Fibroblast of lung (primary cell): ENCODE measurements around the gene FBXO47. TPM values are rescaled to one million over a fixed set of nuclear protein-coding genes. Genes with fewer than 3 reads are reported as not detected.

Experiments
- DNase-seq, 2 donors: peaks; one replicate each; pipeline versions ENCODE4 v3.0.0 to v3.0.0-alpha.2; 2010; ENCODE audit warnings: low read depth in 2 of 2
- H2AFZ ChIP-seq: 2 replicates; pipeline ENCODE4 v1.5.1; 2012; ENCODE audit warnings: low read length, control low read depth, inconsistent platforms
- H3K27ac ChIP-seq: 2 replicates; pipeline ENCODE4 v1.5.1; 2011; ENCODE audit warnings: low read length, control low read depth; ENCODE audit not compliant: insufficient read depth
- H3K27me3 ChIP-seq: 2 replicates; pipeline ENCODE4 v1.5.1; 2011; ENCODE audit warnings: mild to moderate bottlenecking, low read length; ENCODE audit not compliant: control insufficient read depth, insufficient read depth
- H3K36me3 ChIP-seq: 2 replicates; pipeline ENCODE4 v1.5.1; 2011; ENCODE audit warnings: low read length; ENCODE audit not compliant: control insufficient read depth, insufficient read depth
- H3K4me1 ChIP-seq: 2 replicates; pipeline ENCODE4 v1.5.1; 2011; ENCODE audit warnings: low read length; ENCODE audit not compliant: control insufficient read depth, insufficient read depth; ENCODE audit errors: extremely low read depth
- H3K4me2 ChIP-seq: 2 replicates; pipeline ENCODE4 v1.5.1; 2011; ENCODE audit warnings: low read length, control low read depth; ENCODE audit not compliant: insufficient read depth; ENCODE audit errors: extremely low read depth
- H3K4me3 ChIP-seq, 4 experiments: fragments of 200-600 bp in 1 of 4; sonication (generic) in 1 of 4; replicated peaks in 1 of 4; 2 replicates each; pipeline ENCODE4 v1.5.1; 2011 to 2016; ENCODE audit warnings: low read length in 4 of 4, low read depth in 3 of 4, mild to moderate bottlenecking in 3 of 4, control low read depth in 2 of 4, inconsistent platforms in 1 of 4, mixed read lengths in 1 of 4; ENCODE audit not compliant: insufficient read depth in 1 of 4; ENCODE audit errors: control extremely low read depth in 1 of 4
- H3K79me2 ChIP-seq: 2 replicates; pipeline ENCODE4 v1.5.1; 2012; ENCODE audit warnings: mild to moderate bottlenecking, low read length, inconsistent platforms; ENCODE audit not compliant: control insufficient read depth, insufficient read depth
- H3K9ac ChIP-seq: 2 replicates; pipeline ENCODE4 v1.5.1; 2011; ENCODE audit warnings: mild to moderate bottlenecking, low read length, control low read depth; ENCODE audit not compliant: insufficient read depth
- H3K9me3 ChIP-seq: 2 replicates; pipeline ENCODE4 v1.5.1; 2012; ENCODE audit warnings: low read depth, low read length; ENCODE audit not compliant: control insufficient read depth, insufficient read depth
- H4K20me1 ChIP-seq: 2 replicates; pipeline ENCODE4 v1.5.1; 2011; ENCODE audit warnings: low read length; ENCODE audit not compliant: control insufficient read depth, insufficient read depth; ENCODE audit errors: extremely low read depth
- CTCF ChIP-seq, 2 donors: IDR thresholded peaks in 1 of 2; conservative IDR thresholded peaks in 1 of 2; 1 replicate in 1 of 2; 2 replicates in 1 of 2; pipeline ENCODE4 v1.5.1; 2011 to 2012; ENCODE audit warnings: low read length in 2 of 2, control low read depth in 1 of 2, inconsistent platforms in 1 of 2, low read depth in 1 of 2, mild to moderate bottlenecking in 1 of 2
- EZH2 ChIP-seq: IDR thresholded peaks from 2 replicates; pipeline ENCODE4 v1.5.1; 2012; ENCODE audit warnings: low read length, control low read depth, mild to moderate bottlenecking; ENCODE audit errors: missing control alignments
- polyA plus RNA-seq, 2 donors: library from polyadenylated mRNA; depleted of rRNA in 1 of 2; stranded (reverse) in 1 of 2; unstranded in 1 of 2; fragments of >200 nt; gene quantifications; 2 replicates each; pipeline ENCODE4 v1.2.1, GENCODE V29; 2011 to 2012; ENCODE audit warnings: missing spikeins in 1 of 2
- total RNA-seq: library from RNA; depleted of rRNA; stranded (reverse); fragments of >200 nt; gene quantifications from 2 replicates; pipeline ENCODE4 v1.2.1, GENCODE V29; 2014

The FBXO47 gene
- total and polyA plus RNA-seq, 2 donors (not counting 1 experiment from before 2014, with no cell fraction given), result 0.05 to 0.17 TPM

DNA sequence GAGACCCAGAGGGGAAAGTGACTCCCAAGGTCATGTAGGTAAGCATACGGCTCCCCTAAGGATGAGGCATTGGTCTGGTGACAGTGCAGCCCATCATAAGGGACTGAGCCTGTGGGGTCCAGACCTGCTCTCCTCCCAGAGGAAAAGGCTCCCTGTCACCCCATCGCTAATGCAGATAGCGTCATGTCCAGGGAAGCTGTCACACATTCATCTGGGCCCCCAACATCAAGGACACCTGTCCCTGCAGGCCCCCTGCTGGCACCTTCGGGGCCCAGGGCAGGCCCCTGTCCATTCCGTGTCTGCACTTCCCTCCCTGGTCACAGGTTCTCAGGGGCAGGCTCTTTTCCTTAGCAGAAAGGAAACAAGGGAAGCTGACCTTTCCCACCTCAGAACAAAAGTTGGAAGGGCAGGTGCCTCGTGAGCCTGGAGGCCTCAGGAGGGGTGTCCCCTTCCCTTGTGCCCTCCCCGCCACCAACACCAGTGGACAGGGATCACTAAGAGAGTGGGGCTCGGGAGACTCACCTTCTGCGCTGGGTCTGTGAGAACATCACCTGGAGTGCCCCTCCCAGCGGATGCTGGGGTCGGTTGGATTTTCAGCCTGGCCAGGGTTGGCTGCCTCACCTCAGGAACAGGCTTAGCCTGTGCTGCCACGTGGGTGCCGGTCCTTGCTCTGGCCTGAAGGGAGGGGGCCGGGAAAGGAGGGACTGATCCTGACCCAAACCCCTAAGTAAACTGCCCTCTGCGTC is 59.1 kb downstream of the FBXO47 start:
- Histone ChIP-seq H3K36me3 (peaks cover 34% of the 10 kb centered on the region), H3K4me1 (peaks cover 16% of the 10 kb centered on the region), H3K79me2 (peaks cover 80% of the 10 kb centered on the region), H2AFZ (no peak overlapping the region), H3K9ac (no peak overlapping the region), H4K20me1 (peaks cover 2% of the 10 kb centered on the region), H3K4me2 (no peak overlapping the region), H3K9me3 (no peaks in the 10 kb centered on the region), H3K4me3 (no peak overlapping the region), H3K27ac (no peak overlapping the region), H3K27me3 (no peaks in the 10 kb centered on the region)
- TF ChIP-seq CTCF (conservative IDR thresholded peaks at IDR 0.05 in 1 of 2, IDR thresholded peaks at IDR 0.05 in 1 of 2; ENCODE audit: low read depth in 1 of 2, low read length in 2 of 2) (no peak), EZH2 (no peak)
- DNase-seq, result no peak

DNA sequence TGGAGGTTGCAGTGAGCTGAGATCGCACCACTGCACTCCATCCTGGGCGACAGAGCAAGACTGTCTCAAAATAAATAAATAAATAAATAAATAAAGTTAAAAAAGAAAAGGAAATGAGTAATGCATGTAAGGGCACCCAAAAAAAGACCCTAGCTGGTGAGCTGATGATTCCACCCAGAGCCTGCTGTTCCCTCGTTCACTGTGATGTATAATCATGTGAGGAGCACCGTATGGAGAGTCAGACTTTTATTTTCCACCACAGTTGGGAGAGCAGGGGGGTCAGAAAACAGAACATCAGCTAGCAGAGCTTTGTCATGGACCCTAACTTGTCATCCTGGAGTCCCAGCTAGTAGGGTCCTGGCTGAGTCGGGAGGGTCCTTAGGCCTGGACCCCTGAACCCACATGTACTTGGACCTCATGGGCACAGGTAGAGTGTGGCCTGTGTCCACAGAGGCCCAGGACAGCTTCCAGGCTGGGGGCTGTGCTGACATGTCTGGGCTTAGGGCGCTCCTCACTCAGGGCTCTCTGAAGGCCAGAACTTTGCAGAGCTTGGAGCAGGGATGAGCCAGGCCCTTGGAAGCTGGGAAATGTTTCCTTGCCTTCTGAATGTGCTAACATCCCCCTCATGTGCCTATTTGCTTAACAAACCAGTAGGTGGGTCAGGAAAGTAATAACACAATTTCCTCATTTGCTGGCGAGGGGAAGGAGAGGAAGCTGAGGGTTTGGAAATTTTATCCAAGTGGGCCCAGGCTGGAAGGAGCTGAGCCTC is 60.6 kb downstream of the FBXO47 start:
- Histone ChIP-seq H3K27ac (no peak overlapping the region), H3K36me3 (peaks cover 24% of the 10 kb centered on the region), H3K4me2 (no peak overlapping the region), H3K4me3 (no peak overlapping the region), H3K9ac (no peak overlapping the region), H3K4me1 (peaks cover 7% of the 10 kb centered on the region), H3K9me3 (no peaks in the 10 kb centered on the region), H2AFZ (no peak overlapping the region), H4K20me1 (peaks cover 2% of the 10 kb centered on the region), H3K79me2 (peaks cover 81% of the 10 kb centered on the region), H3K27me3 (no peaks in the 10 kb centered on the region)
- DNase-seq, result no peak
- TF ChIP-seq EZH2 (no peak), CTCF (conservative IDR thresholded peaks at IDR 0.05 in 1 of 2, IDR thresholded peaks at IDR 0.05 in 1 of 2; ENCODE audit: low read depth in 1 of 2, low read length in 2 of 2) (no peak)

DNA sequence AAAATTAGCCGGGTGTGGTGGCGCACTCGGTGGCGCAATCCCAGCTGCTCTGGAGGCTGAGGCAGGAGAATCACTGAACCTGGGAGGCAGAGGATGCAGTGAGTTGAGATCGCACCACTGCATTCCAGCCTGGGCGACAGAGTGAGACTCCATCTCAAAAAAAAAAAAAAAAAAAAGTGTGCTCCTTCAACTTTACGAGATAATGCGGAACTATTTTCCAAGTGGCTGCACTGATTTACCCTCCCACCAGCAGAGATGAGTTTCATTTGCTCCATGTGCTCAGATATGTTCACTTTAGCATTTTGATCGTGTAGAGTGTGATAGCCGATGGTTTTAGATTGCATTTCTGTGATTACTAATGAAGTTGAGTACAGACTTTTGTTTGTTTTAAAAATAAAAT is 61.8 kb downstream of the FBXO47 start:
- peaks cover 10% of the 10 kb centered on the region for H3K4me1 ChIP-seq
- no peak overlapping the region for H3K9ac ChIP-seq
- H3K4me3 ChIP-seq, result no peak overlapping the region
- no peak for DNase-seq
- no peak overlapping the region for H2AFZ ChIP-seq
- TF ChIP-seq CTCF (conservative IDR thresholded peaks at IDR 0.05 in 1 of 2, IDR thresholded peaks at IDR 0.05 in 1 of 2; ENCODE audit: low read depth in 1 of 2, low read length in 2 of 2) (no peak), EZH2 (no peak)
- H4K20me1 ChIP-seq, result peaks cover 2% of the 10 kb centered on the region
- H3K27ac ChIP-seq, result no peak overlapping the region
- H3K27me3 ChIP-seq, result no peaks in the 10 kb centered on the region
- no peaks in the 10 kb centered on the region for H3K9me3 ChIP-seq
- H3K4me2 ChIP-seq, result no peak overlapping the region
- peaks cover 18% of the 10 kb centered on the region for H3K36me3 ChIP-seq
- peaks cover 78% of the 10 kb centered on the region for H3K79me2 ChIP-seq
